PC-3 (cell line): ENCODE results near the gene PHF13. TPM values are rescaled to one million over a fixed set of nuclear protein-coding genes. Genes with fewer than 3 reads are reported as not detected.

Experiments used
- ATAC-seq: fragments of 200-7000 bp; cut with Tn5 transposase; 2 replicates; pipeline ENCODE4 v1.9.1; 2020; ENCODE audit warnings: mild to moderate bottlenecking, moderate library complexity
- BruUV-seq: library from RNA; stranded (reverse); fragments of 400-500 nt; replicated peaks from 2 replicates; lab custom pipeline; 2021; lab: Mats Ljungman, UMichigan
- CTCF ChIA-PET: fragments of 300-600 bp; sonication (Branson Sonifier 250); formaldehyde crosslinking; loops from one replicate; lab custom pipeline; 2022; ENCODE audit warnings: antibody characterized with exemption; lab: Charles Lee
- POLR2A ChIA-PET: fragments of 300-600 bp; sonication (Branson Sonifier 250); formaldehyde crosslinking; loops from one replicate; lab custom pipeline; 2022; ENCODE audit warnings: antibody characterized with exemption; ENCODE audit not compliant: unreplicated experiment; lab: Charles Lee
- DNase-seq: peaks from one replicate; pipeline ENCODE4 v3.0.0-alpha.2; 2015
- H2AFZ ChIP-seq: fragments of 300-600 bp; sonication (generic); 2 replicates; pipeline ENCODE4 v1.6.0; 2016; ENCODE audit warnings: antibody characterized with exemption, low read length
- H3F3A ChIP-seq: fragments of 300-600 bp; sonication (generic); one replicate; pipeline ENCODE4 v1.6.0; 2017; ENCODE audit warnings: antibody characterized with exemption, low read length, control low read depth, mild to moderate bottlenecking; ENCODE audit not compliant: unreplicated experiment
- H3K27ac ChIP-seq: fragments of 300-600 bp; sonication (generic); 2 replicates; pipeline ENCODE4 v1.5.1; 2016; ENCODE audit warnings: mild to moderate bottlenecking, low read length
- H3K27me3 ChIP-seq: fragments of 300-600 bp; sonication (generic); 2 replicates; pipeline ENCODE4 v1.6.1; 2016; ENCODE audit warnings: low read length, mixed read lengths
- H3K36me3 ChIP-seq: fragments of 300-600 bp; sonication (generic); 2 replicates; pipeline ENCODE4 v1.6.1; 2016; ENCODE audit warnings: low read depth, mixed run types, low read length, mixed read lengths
- H3K4me1 ChIP-seq: fragments of 300-600 bp; sonication (generic); 2 replicates; pipeline ENCODE4 v1.5.1; 2016; ENCODE audit warnings: low read length; ENCODE audit not compliant: insufficient read depth
- H3K4me2 ChIP-seq: fragments of 300-600 bp; sonication (generic); 2 replicates; pipeline ENCODE4 v1.6.0; 2016; ENCODE audit warnings: low read length
- H3K4me3 ChIP-seq: fragments of 300-600 bp; sonication (generic); 2 replicates; pipeline ENCODE4 v1.5.1; 2016; ENCODE audit warnings: mild to moderate bottlenecking, low read length, mixed read lengths
- H3K79me2 ChIP-seq: fragments of 300-600 bp; sonication (generic); 2 replicates; pipeline ENCODE4 v1.6.1; 2017; ENCODE audit warnings: low read length, mixed read lengths
- H3K9ac ChIP-seq: fragments of 300-600 bp; sonication (generic); 2 replicates; pipeline ENCODE4 v1.6.0; 2016; ENCODE audit warnings: mild to moderate bottlenecking, low read length
- H3K9me2 ChIP-seq: fragments of 300-600 bp; sonication (generic); replicated peaks from 2 replicates; pipeline ENCODE4 v1.6.1; 2016; ENCODE audit warnings: mixed run types, low read length, mixed read lengths
- H3K9me3 ChIP-seq: fragments of 300-600 bp; sonication (generic); 2 replicates; pipeline ENCODE4 v1.6.1; 2016; ENCODE audit warnings: low read length, mixed read lengths
- H4K20me1 ChIP-seq: fragments of 300-600 bp; sonication (generic); 2 replicates; pipeline ENCODE4 v1.6.1; 2016; ENCODE audit warnings: low read length, mixed read lengths
- EZH2 ChIP-seq: fragments of 300-600 bp; sonication (generic); IDR thresholded peaks from one replicate; pipeline ENCODE4 v1.6.1; 2017; ENCODE audit warnings: antibody characterized with exemption, mild to moderate bottlenecking, low read length; ENCODE audit not compliant: unreplicated experiment
- EZH2phosphoT487 ChIP-seq: fragments of 300-600 bp; sonication (generic); IDR thresholded peaks from 2 replicates; pipeline ENCODE4 v1.6.1; 2018; ENCODE audit warnings: mild to moderate bottlenecking, antibody characterized with exemption, low read length, borderline replicate concordance
- intact Hi-C: fragments of 100-400 bp; cut with micrococcal nuclease; formaldehyde crosslinking; loops from 2 replicates; pipeline ENCODE4 v1.9.0; 2023
- total RNA-seq: library from RNA; depleted of rRNA; stranded (reverse); fragments of >200 nt; gene quantifications from 2 replicates; pipeline ENCODE4 v1.2.3, GENCODE V29; 2014
- TF ChIP-seq, protein P1 (sequence below): fragments of 300-600 bp; sonication (generic); conservative IDR thresholded peaks from 2 replicates; pipeline ENCODE4 v1.5.1; 2017; ENCODE audit warnings: antibody characterized with exemption, low read depth, mild to moderate bottlenecking, low read length

The PHF13 gene
- total RNA-seq, 1 experiment from 2014 or later, result 13.2 TPM

DNA sequence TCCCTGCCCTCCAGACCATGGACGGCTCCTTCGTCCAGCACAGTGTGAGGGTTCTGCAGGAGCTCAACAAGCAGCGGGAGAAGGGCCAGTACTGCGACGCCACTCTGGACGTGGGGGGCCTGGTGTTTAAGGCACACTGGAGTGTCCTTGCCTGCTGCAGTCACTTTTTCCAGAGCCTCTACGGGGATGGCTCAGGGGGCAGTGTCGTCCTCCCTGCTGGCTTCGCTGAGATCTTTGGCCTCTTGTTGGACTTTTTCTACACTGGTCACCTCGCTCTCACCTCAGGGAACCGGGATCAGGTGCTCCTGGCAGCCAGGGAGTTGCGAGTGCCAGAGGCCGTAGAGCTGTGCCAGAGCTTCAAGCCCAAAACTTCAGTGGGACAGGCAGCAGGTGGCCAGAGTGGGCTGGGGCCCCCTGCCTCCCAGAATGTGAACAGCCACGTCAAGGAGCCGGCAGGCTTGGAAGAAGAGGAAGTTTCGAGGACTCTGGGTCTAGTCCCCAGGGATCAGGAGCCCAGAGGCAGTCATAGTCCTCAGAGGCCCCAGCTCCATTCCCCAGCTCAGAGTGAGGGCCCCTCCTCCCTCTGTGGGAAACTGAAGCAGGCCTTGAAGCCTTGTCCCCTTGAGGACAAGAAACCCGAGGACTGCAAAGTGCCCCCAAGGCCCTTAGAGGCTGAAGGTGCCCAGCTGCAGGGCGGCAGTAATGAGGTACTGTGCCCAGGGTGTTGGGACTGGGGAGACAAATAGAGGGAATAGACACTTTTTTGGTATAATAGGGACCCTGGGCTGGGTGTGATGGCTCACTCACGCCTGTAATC is 32.7 kb upstream of the PHF13 start:
- Histone ChIP-seq H2AFZ (peak overlapping the region; percentile 68), H3K27ac (0 out of 2 replicates have a peak overlapping the region, but pooled peaks have one; percentile 11), H3K27me3 (no peaks in the 10 kb centered on the region), H3K9me3 (no peaks in the 10 kb centered on the region), H3K9me2 (no peaks in the 10 kb centered on the region), H3K9ac (peak overlapping the region; percentile 85), H3K4me2 (peak overlapping the region; percentile 89), H3K36me3 (no peaks in the 10 kb centered on the region), H3K4me3 (peak overlapping the region; percentile 92), H3F3A (no peaks in the 10 kb centered on the region), H4K20me1 (no peaks in the 10 kb centered on the region), H3K4me1 (peaks cover 27% of the 10 kb centered on the region), H3K79me2 (peaks cover 35% of the 10 kb centered on the region)
- ATAC-seq, result peak; percentile 5
- ChIA-PET CTCF (interaction anchor here (0.6 to 1.6 kb wide), 2 partner anchors 19 to 663 kb away, joined by 3 to 4 read pairs; no protein-coding TSS in a partner anchor), POLR2A (interaction anchor here (0.7 kb wide), 1 partner anchor 185 kb away, joined by 3 read pairs; no protein-coding TSS in a partner anchor)
- DNase-seq, result peak; percentile 40
- TF ChIP-seq EZH2, result no peak
- TF ChIP-seq, protein P1, sequence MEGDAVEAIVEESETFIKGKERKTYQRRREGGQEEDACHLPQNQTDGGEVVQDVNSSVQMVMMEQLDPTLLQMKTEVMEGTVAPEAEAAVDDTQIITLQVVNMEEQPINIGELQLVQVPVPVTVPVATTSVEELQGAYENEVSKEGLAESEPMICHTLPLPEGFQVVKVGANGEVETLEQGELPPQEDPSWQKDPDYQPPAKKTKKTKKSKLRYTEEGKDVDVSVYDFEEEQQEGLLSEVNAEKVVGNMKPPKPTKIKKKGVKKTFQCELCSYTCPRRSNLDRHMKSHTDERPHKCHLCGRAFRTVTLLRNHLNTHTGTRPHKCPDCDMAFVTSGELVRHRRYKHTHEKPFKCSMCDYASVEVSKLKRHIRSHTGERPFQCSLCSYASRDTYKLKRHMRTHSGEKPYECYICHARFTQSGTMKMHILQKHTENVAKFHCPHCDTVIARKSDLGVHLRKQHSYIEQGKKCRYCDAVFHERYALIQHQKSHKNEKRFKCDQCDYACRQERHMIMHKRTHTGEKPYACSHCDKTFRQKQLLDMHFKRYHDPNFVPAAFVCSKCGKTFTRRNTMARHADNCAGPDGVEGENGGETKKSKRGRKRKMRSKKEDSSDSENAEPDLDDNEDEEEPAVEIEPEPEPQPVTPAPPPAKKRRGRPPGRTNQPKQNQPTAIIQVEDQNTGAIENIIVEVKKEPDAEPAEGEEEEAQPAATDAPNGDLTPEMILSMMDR, result peak; percentile 59
- BruUV-seq, result no TSS peak
- intact Hi-C loops, result loop anchor here (2.0 kb wide), 1 partner anchor 66 kb away; no protein-coding TSS in a partner anchor

DNA sequence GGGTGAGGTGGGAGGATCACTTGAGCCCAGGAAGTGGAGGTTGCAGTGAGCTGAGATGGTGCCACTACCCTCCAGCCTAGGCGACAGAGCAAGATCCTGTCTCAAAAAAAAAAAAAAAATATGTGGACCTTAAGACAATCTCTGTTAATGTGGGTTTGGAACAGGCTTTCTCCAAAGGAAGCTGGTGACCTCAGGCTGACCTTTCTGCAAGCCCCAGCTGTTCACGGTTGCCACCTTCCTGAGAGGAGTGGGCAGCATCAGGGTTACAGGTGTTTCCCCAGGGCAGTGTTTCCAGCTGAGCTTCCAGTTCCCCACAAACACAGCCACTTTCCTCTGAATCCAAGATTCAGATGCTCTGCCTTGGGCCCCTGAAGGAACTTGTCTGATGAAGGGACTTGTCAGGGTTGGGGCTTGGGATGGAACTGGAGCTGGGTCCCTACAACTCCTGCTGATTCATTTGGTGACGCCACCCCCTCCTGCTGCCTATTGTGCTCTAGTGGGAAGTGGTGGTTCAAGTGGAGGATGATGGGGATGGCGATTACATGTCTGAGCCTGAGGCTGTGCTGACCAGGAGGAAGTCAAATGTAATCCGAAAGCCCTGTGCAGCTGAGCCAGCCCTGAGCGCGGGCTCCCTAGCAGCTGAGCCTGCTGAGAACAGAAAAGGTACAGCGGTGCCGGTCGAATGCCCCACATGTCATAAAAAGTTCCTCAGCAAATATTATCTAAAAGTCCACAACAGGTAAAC is 31.8 kb upstream of the PHF13 start:
- H3K4me3 ChIP-seq, result peak overlapping the region; percentile 92; the same call in 1 of the 2 replicates
- no peak overlapping the region for H2AFZ ChIP-seq
- TF ChIP-seq, protein P1, result no peak
- TF ChIP-seq EZH2 (no peak), EZH2phosphoT487 (no peak)
- H3K36me3 ChIP-seq, result no peaks in the 10 kb centered on the region
- peaks cover 27% of the 10 kb centered on the region for H3K4me1 ChIP-seq
- no peak overlapping the region for H3K9ac ChIP-seq
- intact Hi-C loops, result loop anchor here (2.0 kb wide), 1 partner anchor 65 kb away; no protein-coding TSS in a partner anchor
- ChIA-PET CTCF (no interaction called here), POLR2A (no interaction called here)
- DNase-seq (peak; percentile 63), ATAC-seq (peak; percentile 2; the same call in 1 of the 2 replicates)
- no peaks in the 10 kb centered on the region for H3F3A ChIP-seq
- H3K79me2 ChIP-seq, result peaks cover 35% of the 10 kb centered on the region
- no peaks in the 10 kb centered on the region for H4K20me1 ChIP-seq
- H3K27me3 ChIP-seq, result no peaks in the 10 kb centered on the region
- H3K4me2 ChIP-seq, result peak overlapping the region; percentile 89
- no TSS peak for BruUV-seq
- H3K27ac ChIP-seq, result no peak overlapping the region
- H3K9me2 ChIP-seq, result no peaks in the 10 kb centered on the region
- no peaks in the 10 kb centered on the region for H3K9me3 ChIP-seq
